ENCODE data around the gene VCX3B. TPM values are rescaled to one million over a fixed set of nuclear protein-coding genes. Genes with fewer than 3 reads are reported as not detected.
"Not testable (repeated sequence)": the region's sequence is repeated elsewhere in the genome, so short reads cannot be mapped to it uniquely, and the experiment has no call there.

VCX3B gene
- not detected for total RNA-seq
- total RNA-seq: 0 reads per million in 2 donors

- not testable (repeated sequence) for DNase-seq, H3K4me1 Mint-ChIP-seq
Observed at GRCh38 chrX:8464530-8464929, at the start of gene VCX3B. TSS of gene VCX3B (plus strand) at chrX:8464830. CDS start at chrX:8465451, 621 bp downstream.

GRCh38 chrX:8418301-8418700 is 46.3 kb upstream of the VCX3B start:
- H3K4me3 Mint-ChIP-seq: no peak overlapping the region
- DNase-seq (no peak), ATAC-seq (no peak)
- H3K36me3 Mint-ChIP-seq (ENCODE audit: low read depth): no peaks in the 10 kb centered on the region
- H3K27ac Mint-ChIP-seq: no peak overlapping the region
- H3K4me1 Mint-ChIP-seq: no peaks in the 10 kb centered on the region
- H3K9me3 ChIP-seq (ENCODE audit: control insufficient read depth, low read length, poor library complexity, severe bottlenecking): no peaks in the 10 kb centered on the region
- H3K27me3 Mint-ChIP-seq: no peaks in the 10 kb centered on the region

More at GRCh38 chrX:8464530-8464929, at the start of gene VCX3B:
- not testable (repeated sequence) for H3K27me3 Mint-ChIP-seq; ATAC-seq; H3K36me3 Mint-ChIP-seq (ENCODE audit: low read depth); H3K27ac Mint-ChIP-seq; H3K4me3 Mint-ChIP-seq; H3K9me3 ChIP-seq (ENCODE audit: control insufficient read depth, low read length, poor library complexity, severe bottlenecking)

- H3K27me3 Mint-ChIP-seq: no peaks in the 10 kb centered on the region
- H3K27ac Mint-ChIP-seq: no peak overlapping the region
- H3K4me3 Mint-ChIP-seq: no peak overlapping the region
- peaks cover 2% of the 10 kb centered on the region for H3K9me3 ChIP-seq (ENCODE audit: control insufficient read depth, low read length, poor library complexity, severe bottlenecking)
- H3K36me3 Mint-ChIP-seq (ENCODE audit: low read depth): no peaks in the 10 kb centered on the region
- H3K4me1 Mint-ChIP-seq: no peaks in the 10 kb centered on the region
- ATAC-seq: no peak
- DNase-seq: no peak
Observed at GRCh38 chrX:8424912-8425311, 39.7 kb upstream of the VCX3B start.

GRCh38 chrX:8429692-8430249 is 34.9 kb upstream of the VCX3B start:
- H3K9me3 ChIP-seq (ENCODE audit: control insufficient read depth, low read length, poor library complexity, severe bottlenecking): peaks cover 2% of the 10 kb centered on the region
- DNase-seq (no peak), ATAC-seq (no peak)
- no peaks in the 10 kb centered on the region for H3K27me3 Mint-ChIP-seq
- H3K27ac Mint-ChIP-seq: no peak overlapping the region
- H3K4me3 Mint-ChIP-seq: no peak overlapping the region
- H3K4me1 Mint-ChIP-seq: no peaks in the 10 kb centered on the region
- H3K36me3 Mint-ChIP-seq (ENCODE audit: low read depth): no peaks in the 10 kb centered on the region

- peaks cover 2% of the 10 kb centered on the region for H3K9me3 ChIP-seq (ENCODE audit: control insufficient read depth, low read length, poor library complexity, severe bottlenecking)
- H3K4me3 Mint-ChIP-seq: no peak overlapping the region
- H3K36me3 Mint-ChIP-seq (ENCODE audit: low read depth): no peaks in the 10 kb centered on the region
- H3K4me1 Mint-ChIP-seq: no peaks in the 10 kb centered on the region
- ATAC-seq: no peak
- no peak overlapping the region for H3K27ac Mint-ChIP-seq
- H3K27me3 Mint-ChIP-seq: no peaks in the 10 kb centered on the region
- no peak for DNase-seq
Observed at GRCh38 chrX:8430444-8430843, 34.2 kb upstream of the VCX3B start.

- no peak overlapping the region for H3K4me3 Mint-ChIP-seq
- no peaks in the 10 kb centered on the region for H3K4me1 Mint-ChIP-seq
- no peak for ATAC-seq
- H3K27me3 Mint-ChIP-seq: no peaks in the 10 kb centered on the region
- H3K9me3 ChIP-seq (ENCODE audit: control insufficient read depth, low read length, poor library complexity, severe bottlenecking): no peaks in the 10 kb centered on the region
- H3K27ac Mint-ChIP-seq: no peak overlapping the region
- no peak for DNase-seq
- no peaks in the 10 kb centered on the region for H3K36me3 Mint-ChIP-seq (ENCODE audit: low read depth)
Observed at GRCh38 chrX:8432396-8432795, 32.2 kb upstream of the VCX3B start.

GRCh38 chrX:8433109-8434062 is 31.2 kb upstream of the VCX3B start:
- no peaks in the 10 kb centered on the region for H3K9me3 ChIP-seq (ENCODE audit: control insufficient read depth, low read length, poor library complexity, severe bottlenecking)

GRCh38 chrX:8447368-8447767 is 17.3 kb upstream of the VCX3B start:
- Mint-ChIP-seq H3K4me3 (no peak overlapping the region), H3K36me3 (ENCODE audit: low read depth) (no peaks in the 10 kb centered on the region), H3K27me3 (no peaks in the 10 kb centered on the region), H3K4me1 (no peaks in the 10 kb centered on the region), H3K27ac (no peak overlapping the region)
- DNase-seq: no peak
- peaks cover 2% of the 10 kb centered on the region for H3K9me3 ChIP-seq (ENCODE audit: control insufficient read depth, low read length, poor library complexity, severe bottlenecking)
- no peak for ATAC-seq

More at GRCh38 chrX:8433109-8434062, 31.2 kb upstream of the VCX3B start:
- DNase-seq (no peak), ATAC-seq (no peak)
- no peak overlapping the region for H3K27ac Mint-ChIP-seq
- H3K36me3 Mint-ChIP-seq (ENCODE audit: low read depth): no peaks in the 10 kb centered on the region
- H3K4me1 Mint-ChIP-seq: no peaks in the 10 kb centered on the region
- H3K27me3 Mint-ChIP-seq: no peaks in the 10 kb centered on the region
- H3K4me3 Mint-ChIP-seq: no peak overlapping the region

GRCh38 chrX:8452343-8452742 is 12.3 kb upstream of the VCX3B start:
- H3K4me3 Mint-ChIP-seq; H3K27me3 Mint-ChIP-seq; DNase-seq; H3K9me3 ChIP-seq (ENCODE audit: control insufficient read depth, low read length, poor library complexity, severe bottlenecking); H3K27ac Mint-ChIP-seq; H3K36me3 Mint-ChIP-seq (ENCODE audit: low read depth); H3K4me1 Mint-ChIP-seq; ATAC-seq: not testable (repeated sequence)

- no peaks in the 10 kb centered on the region for H3K4me1 Mint-ChIP-seq
- H3K27ac Mint-ChIP-seq: no peak overlapping the region
- no peak for DNase-seq
Observed at GRCh38 chrX:8453611-8454010, 11.0 kb upstream of the VCX3B start.

GRCh38 chrX:8455557-8455956 is 9.1 kb upstream of the VCX3B start:
- Mint-ChIP-seq H3K4me3 (no peak overlapping the region), H3K4me1 (no peaks in the 10 kb centered on the region), H3K27ac (no peak overlapping the region), H3K36me3 (ENCODE audit: low read depth) (no peaks in the 10 kb centered on the region), H3K27me3 (no peaks in the 10 kb centered on the region)
- ATAC-seq: no peak
- no peak for DNase-seq
- H3K9me3 ChIP-seq (ENCODE audit: control insufficient read depth, low read length, poor library complexity, severe bottlenecking): no peaks in the 10 kb centered on the region

More at GRCh38 chrX:8453611-8454010, 11.0 kb upstream of the VCX3B start:
- H3K9me3 ChIP-seq (ENCODE audit: control insufficient read depth, low read length, poor library complexity, severe bottlenecking): no peaks in the 10 kb centered on the region
- no peak overlapping the region for H3K4me3 Mint-ChIP-seq
- no peaks in the 10 kb centered on the region for H3K27me3 Mint-ChIP-seq
- no peak for ATAC-seq
- H3K36me3 Mint-ChIP-seq (ENCODE audit: low read depth): no peaks in the 10 kb centered on the region

GRCh38 chrX:8462488-8462887 is 2.1 kb upstream of the VCX3B start:
- Mint-ChIP-seq H3K27me3 (no peaks in the 10 kb centered on the region), H3K27ac (no peak overlapping the region), H3K4me3 (no peak overlapping the region), H3K4me1 (no peaks in the 10 kb centered on the region), H3K36me3 (ENCODE audit: low read depth) (no peaks in the 10 kb centered on the region)
- DNase-seq: no peak
- no peak for ATAC-seq
- H3K9me3 ChIP-seq (ENCODE audit: control insufficient read depth, low read length, poor library complexity, severe bottlenecking): no peaks in the 10 kb centered on the region

- no peaks in the 10 kb centered on the region for H3K9me3 ChIP-seq (ENCODE audit: control insufficient read depth, low read length, poor library complexity, severe bottlenecking)
- no peak for DNase-seq
- H3K4me3 Mint-ChIP-seq: no peak overlapping the region
- no peak overlapping the region for H3K27ac Mint-ChIP-seq
- no peaks in the 10 kb centered on the region for H3K4me1 Mint-ChIP-seq
- H3K36me3 Mint-ChIP-seq (ENCODE audit: low read depth): no peaks in the 10 kb centered on the region
- no peaks in the 10 kb centered on the region for H3K27me3 Mint-ChIP-seq
- no peak for ATAC-seq
Observed at GRCh38 chrX:8484360-8484949, 19.8 kb downstream of the VCX3B start.
